ENCODE data around the gene TBC1D17.

DNA sequence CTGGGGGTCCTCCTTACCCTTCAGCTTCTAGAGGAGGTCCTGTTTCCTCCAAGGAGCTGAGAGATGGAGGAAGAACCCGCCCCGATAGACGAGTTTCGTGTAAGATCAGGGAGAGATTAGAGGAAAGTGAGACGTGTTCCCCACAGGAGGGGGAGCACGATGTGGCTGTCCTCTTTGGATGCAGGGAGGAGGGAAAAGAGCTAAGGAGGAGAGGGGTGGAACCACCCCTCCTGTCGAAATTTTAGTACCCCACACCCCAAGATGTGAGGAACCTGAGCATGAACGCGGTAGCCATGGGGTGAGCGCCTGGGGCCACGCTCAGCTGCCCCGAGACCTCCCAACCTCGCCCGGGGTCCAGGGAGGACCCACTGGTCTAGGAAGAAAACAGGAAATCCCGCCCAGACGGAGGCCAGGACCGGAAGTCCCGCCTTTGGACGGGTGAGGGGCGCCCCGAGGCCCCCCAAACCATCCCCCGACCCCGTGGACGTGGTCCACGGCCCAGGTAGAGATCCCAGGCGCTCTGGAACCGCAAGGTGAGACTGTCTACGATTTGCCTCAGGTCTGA lies 1.6 kb upstream of the TBC1D17 start:
- TF ChIP-seq POLR2A (IDR thresholded peaks at IDR 0.05): no peak
- TF ChIP-seq, protein P1, sequence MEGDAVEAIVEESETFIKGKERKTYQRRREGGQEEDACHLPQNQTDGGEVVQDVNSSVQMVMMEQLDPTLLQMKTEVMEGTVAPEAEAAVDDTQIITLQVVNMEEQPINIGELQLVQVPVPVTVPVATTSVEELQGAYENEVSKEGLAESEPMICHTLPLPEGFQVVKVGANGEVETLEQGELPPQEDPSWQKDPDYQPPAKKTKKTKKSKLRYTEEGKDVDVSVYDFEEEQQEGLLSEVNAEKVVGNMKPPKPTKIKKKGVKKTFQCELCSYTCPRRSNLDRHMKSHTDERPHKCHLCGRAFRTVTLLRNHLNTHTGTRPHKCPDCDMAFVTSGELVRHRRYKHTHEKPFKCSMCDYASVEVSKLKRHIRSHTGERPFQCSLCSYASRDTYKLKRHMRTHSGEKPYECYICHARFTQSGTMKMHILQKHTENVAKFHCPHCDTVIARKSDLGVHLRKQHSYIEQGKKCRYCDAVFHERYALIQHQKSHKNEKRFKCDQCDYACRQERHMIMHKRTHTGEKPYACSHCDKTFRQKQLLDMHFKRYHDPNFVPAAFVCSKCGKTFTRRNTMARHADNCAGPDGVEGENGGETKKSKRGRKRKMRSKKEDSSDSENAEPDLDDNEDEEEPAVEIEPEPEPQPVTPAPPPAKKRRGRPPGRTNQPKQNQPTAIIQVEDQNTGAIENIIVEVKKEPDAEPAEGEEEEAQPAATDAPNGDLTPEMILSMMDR (IDR thresholded peaks at IDR 0.05): no peak
